Tibial nerve (tissue), 4 donors: ENCODE measurements around the gene CDYL. TPM values are rescaled to one million over a fixed set of nuclear protein-coding genes. Genes with fewer than 3 reads are reported as not detected.

Experiments used
- DNase-seq, 2 donors: peaks; one replicate each; pipeline ENCODE4 v3.0.0-alpha.2; 2019; ENCODE audit warnings: low spot score in 2 of 2
- H3K27ac ChIP-seq, 4 donors: fragments of 200-600 bp; sonication (generic) in 3 of 4; one replicate each; pipeline ENCODE4 v1.5.1; 2017 to 2019; ENCODE audit warnings: mild to moderate bottlenecking in 1 of 4
- H3K27me3 ChIP-seq, 2 donors: fragments of 200-600 bp; sonication (generic) in 1 of 2; one replicate each; pipeline versions ENCODE4 v1.5.1 to v1.6.0; 2017 to 2019
- H3K36me3 ChIP-seq, 3 donors: fragments of 200-600 bp; sonication (generic); one replicate each; pipeline ENCODE4 v1.5.1; 2018 to 2019
- H3K4me1 ChIP-seq, 4 donors: fragments of 200-600 bp; sonication (generic) in 3 of 4; one replicate each; pipeline ENCODE4 v1.5.1; 2017 to 2019
- H3K4me3 ChIP-seq, 4 donors: fragments of 200-600 bp; sonication (generic) in 3 of 4; one replicate each; pipeline ENCODE4 v1.5.1; 2017 to 2019; ENCODE audit warnings: mild to moderate bottlenecking in 1 of 4, moderate library complexity in 1 of 4
- H3K9me3 ChIP-seq, 4 donors: fragments of 200-600 bp; sonication (generic) in 3 of 4; one replicate each; pipeline ENCODE4 v1.5.1; 2017 to 2019
- EP300 ChIP-seq, 2 donors: sonication (generic); formaldehyde crosslinking; IDR thresholded peaks; one replicate each; pipeline ENCODE4 v1.6.1; 2017; ENCODE audit warnings: antibody characterized with exemption in 2 of 2, mild to moderate bottlenecking in 1 of 2
- POLR2A ChIP-seq, 2 donors: fragments of 450-650 bp; IDR thresholded peaks; one replicate each; pipeline ENCODE4 v1.6.1; 2017; ENCODE audit warnings: antibody characterized with exemption in 2 of 2, mild to moderate bottlenecking in 2 of 2, moderate library complexity in 2 of 2
- WGBS, 2 donors: methylation state at CpG; one replicate each; pipeline ENCODE4 v1.1.5; 2018; 5-methylcytosine and 5-hydroxymethylcytosine counted together
- total RNA-seq, 4 donors: library from RNA; depleted of rRNA; stranded (reverse); fragments of >200 nt; gene quantifications; one replicate each; pipeline ENCODE4 v1.1.0, GENCODE V29; 2016
- TF ChIP-seq, protein P1 (sequence below), 5 experiments: fragments of 200-600 bp in 3 of 5; fragments of 450-650 bp in 2 of 5; sonication (generic) in 3 of 5; IDR thresholded peaks; one replicate each; pipeline ENCODE4 v1.5.1; 2016 to 2019; ENCODE audit warnings: antibody characterized with exemption in 5 of 5, mild to moderate bottlenecking in 3 of 5, moderate library complexity in 2 of 5

CDYL gene
- total RNA-seq, 4 donors from 2014 or later: 20.3 to 37.5 (median 31.7) TPM

GRCh38 chr6:4922488-4923037 is 146.4 kb downstream of the CDYL start:
- H3K36me3 ChIP-seq: no peaks in the 10 kb centered on the region
- no peak for TF ChIP-seq POLR2A (IDR thresholded peaks at IDR 0.05)
- no peak for TF ChIP-seq EP300 (IDR thresholded peaks at IDR 0.05)
- TF ChIP-seq, protein P1, sequence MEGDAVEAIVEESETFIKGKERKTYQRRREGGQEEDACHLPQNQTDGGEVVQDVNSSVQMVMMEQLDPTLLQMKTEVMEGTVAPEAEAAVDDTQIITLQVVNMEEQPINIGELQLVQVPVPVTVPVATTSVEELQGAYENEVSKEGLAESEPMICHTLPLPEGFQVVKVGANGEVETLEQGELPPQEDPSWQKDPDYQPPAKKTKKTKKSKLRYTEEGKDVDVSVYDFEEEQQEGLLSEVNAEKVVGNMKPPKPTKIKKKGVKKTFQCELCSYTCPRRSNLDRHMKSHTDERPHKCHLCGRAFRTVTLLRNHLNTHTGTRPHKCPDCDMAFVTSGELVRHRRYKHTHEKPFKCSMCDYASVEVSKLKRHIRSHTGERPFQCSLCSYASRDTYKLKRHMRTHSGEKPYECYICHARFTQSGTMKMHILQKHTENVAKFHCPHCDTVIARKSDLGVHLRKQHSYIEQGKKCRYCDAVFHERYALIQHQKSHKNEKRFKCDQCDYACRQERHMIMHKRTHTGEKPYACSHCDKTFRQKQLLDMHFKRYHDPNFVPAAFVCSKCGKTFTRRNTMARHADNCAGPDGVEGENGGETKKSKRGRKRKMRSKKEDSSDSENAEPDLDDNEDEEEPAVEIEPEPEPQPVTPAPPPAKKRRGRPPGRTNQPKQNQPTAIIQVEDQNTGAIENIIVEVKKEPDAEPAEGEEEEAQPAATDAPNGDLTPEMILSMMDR (IDR thresholded peaks at IDR 0.05): no peak
- WGBS, 2 donors: 72 to 83% methylated on average over 13 of the region's 13 CpGs
- H3K4me3 ChIP-seq: no peak overlapping the region
- no peaks in the 10 kb centered on the region for H3K27me3 ChIP-seq
- no peak for DNase-seq
- no peaks in the 10 kb centered on the region for H3K4me1 ChIP-seq
- H3K9me3 ChIP-seq: no peaks in the 10 kb centered on the region
- no peak overlapping the region for H3K27ac ChIP-seq

GRCh38 chr6:4923081-4923480 is 146.9 kb downstream of the CDYL start:
- H3K27ac ChIP-seq: no peak overlapping the region
- 61 to 75% methylated on average over 3 of the region's 3 CpGs for WGBS, 2 donors
- H3K4me1 ChIP-seq: no peaks in the 10 kb centered on the region
- no peaks in the 10 kb centered on the region for H3K9me3 ChIP-seq
- H3K36me3 ChIP-seq: no peaks in the 10 kb centered on the region
- H3K27me3 ChIP-seq: no peaks in the 10 kb centered on the region
- no peak for DNase-seq
- H3K4me3 ChIP-seq: no peak overlapping the region
- no peak for TF ChIP-seq POLR2A (IDR thresholded peaks at IDR 0.05)
- no peak for TF ChIP-seq EP300 (IDR thresholded peaks at IDR 0.05)
- TF ChIP-seq, protein P1 (IDR thresholded peaks at IDR 0.05): no peak

DNA sequence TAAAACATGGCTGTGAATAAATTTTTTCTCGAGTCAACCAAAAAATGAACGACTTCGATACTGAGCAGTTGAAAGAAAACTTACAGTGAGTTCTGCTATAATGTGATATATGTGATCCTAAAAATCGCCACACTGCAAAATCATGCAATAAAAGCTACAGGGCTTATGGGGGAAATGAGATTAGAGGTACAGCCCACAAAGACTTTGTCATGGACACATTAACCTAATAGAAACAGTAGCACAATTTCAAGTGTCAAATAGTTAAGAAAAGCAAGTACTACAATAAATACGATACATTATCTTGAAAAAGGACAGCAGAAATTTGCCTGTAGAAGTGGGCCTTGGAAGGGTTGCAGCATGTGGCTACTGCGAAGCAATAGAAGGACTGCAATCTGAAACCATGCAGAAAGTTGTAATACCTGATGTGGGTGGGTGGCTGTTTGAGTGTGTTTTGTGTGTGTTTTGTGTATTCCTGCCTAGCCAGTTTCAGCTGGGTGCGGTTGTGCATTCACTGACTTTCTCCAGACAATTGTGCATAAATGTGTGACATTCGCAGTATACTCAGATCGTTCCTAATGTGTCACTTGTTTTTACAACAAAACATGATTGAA is 148.6 kb downstream of the CDYL start:
- 89 to 90% methylated on average over 9 of the region's 9 CpGs for WGBS, 2 donors
- no peak for DNase-seq
- Histone ChIP-seq H3K4me3 (no peak overlapping the region), H3K27me3 (no peaks in the 10 kb centered on the region), H3K36me3 (no peaks in the 10 kb centered on the region), H3K9me3 (no peaks in the 10 kb centered on the region), H3K27ac (no peak overlapping the region), H3K4me1 (no peaks in the 10 kb centered on the region)
- TF ChIP-seq EP300 (IDR thresholded peaks at IDR 0.05) (no peak), POLR2A (IDR thresholded peaks at IDR 0.05) (no peak)
- TF ChIP-seq, protein P1 (IDR thresholded peaks at IDR 0.05): no peak

GRCh38 chr6:4925580-4925979 is 149.4 kb downstream of the CDYL start:
- no peaks in the 10 kb centered on the region for H3K36me3 ChIP-seq

GRCh38 chr6:4928426-4928825 is 152.2 kb downstream of the CDYL start:
- no peak overlapping the region for H3K27ac ChIP-seq
- 86% methylated on average over 3 of the region's 3 CpGs for WGBS, 2 donors
- TF ChIP-seq POLR2A (IDR thresholded peaks at IDR 0.05): no peak
- no peak for TF ChIP-seq EP300 (IDR thresholded peaks at IDR 0.05)
- TF ChIP-seq, protein P1 (IDR thresholded peaks at IDR 0.05): no peak
- no peak for DNase-seq
- no peak overlapping the region for H3K4me3 ChIP-seq
- peaks cover 0 to 14% (median 0%) of the 10 kb centered on the region in 4 donors for H3K4me1 ChIP-seq
- no peaks in the 10 kb centered on the region for H3K9me3 ChIP-seq
- H3K36me3 ChIP-seq: no peaks in the 10 kb centered on the region
- H3K27me3 ChIP-seq: no peaks in the 10 kb centered on the region

More at GRCh38 chr6:4925580-4925979, 149.4 kb downstream of the CDYL start:
- Histone ChIP-seq H3K4me1 (no peaks in the 10 kb centered on the region), H3K4me3 (no peak overlapping the region), H3K9me3 (no peaks in the 10 kb centered on the region), H3K27me3 (no peaks in the 10 kb centered on the region), H3K27ac (no peak overlapping the region)
- TF ChIP-seq POLR2A (IDR thresholded peaks at IDR 0.05): no peak
- TF ChIP-seq EP300 (IDR thresholded peaks at IDR 0.05): no peak
- TF ChIP-seq, protein P1 (IDR thresholded peaks at IDR 0.05): no peak
- 85 to 86% methylated on average over 12 of the region's 12 CpGs for WGBS, 2 donors
- no peak for DNase-seq
